Erythroblast (primary cell): ENCODE data around the gene APOA5.

Experiments
- GATA1 ChIP-seq: IDR thresholded peaks from 2 replicates; pipeline ENCODE4 v1.6.1; 2011; ENCODE audit warnings: low read depth, mild to moderate bottlenecking, control low read depth, low read length, moderate library complexity
- POLR2A ChIP-seq: IDR thresholded peaks from 2 replicates; pipeline ENCODE4 v1.6.1; 2011; ENCODE audit warnings: mild to moderate bottlenecking, low read length

DNA sequence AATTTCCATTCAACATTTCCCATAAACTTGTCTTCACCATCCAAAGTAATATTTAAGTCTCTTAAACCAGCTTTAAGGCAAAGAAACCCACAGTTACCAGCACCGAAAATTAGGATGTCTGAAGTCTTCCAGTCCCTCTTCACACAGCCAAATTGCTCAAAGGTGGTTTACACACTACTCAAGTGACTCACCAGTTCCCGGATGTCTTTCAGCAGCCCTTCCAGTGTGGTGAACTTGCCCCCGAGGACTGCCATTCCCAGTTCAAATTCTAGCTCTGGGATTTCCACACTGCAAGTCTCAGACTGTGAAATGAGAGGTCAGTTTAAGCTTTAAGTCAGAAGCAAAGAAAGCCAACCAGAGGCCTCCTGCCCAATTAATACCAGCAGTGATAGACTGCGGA, 9.0 kb downstream of the APOA5 start:
- no peak for TF ChIP-seq POLR2A
- no peak for TF ChIP-seq GATA1
